IgD-negative memory B cell (primary cell): ENCODE results near the gene CNGA1. TPM values are rescaled to one million over a fixed set of nuclear protein-coding genes. Genes with fewer than 3 reads are reported as not detected.

Experiments used
- H3K27ac Mint-ChIP-seq, 3 donors: one replicate each; pipeline ENCODE4 v1.8.0; 2020 to 2022; ENCODE audit warnings: mild to moderate bottlenecking in 3 of 3, mixed read lengths in 3 of 3, moderate library complexity in 1 of 3
- H3K27me3 Mint-ChIP-seq: one replicate; pipeline ENCODE4 v1.8.0; 2021; ENCODE audit warnings: mixed read lengths
- H3K36me3 Mint-ChIP-seq: one replicate; pipeline ENCODE4 v1.8.0; 2020; ENCODE audit warnings: mild to moderate bottlenecking, mixed read lengths
- H3K4me1 Mint-ChIP-seq, 3 donors: one replicate each; pipeline ENCODE4 v1.8.0; 2020 to 2022; ENCODE audit warnings: mixed read lengths in 3 of 3, mild to moderate bottlenecking in 1 of 3
- H3K4me3 Mint-ChIP-seq, 4 donors: one replicate each; pipeline ENCODE4 v1.8.0; 2020 to 2022; ENCODE audit warnings: mild to moderate bottlenecking in 4 of 4, mixed read lengths in 4 of 4, moderate library complexity in 3 of 4
- H3K9me3 Mint-ChIP-seq, 3 donors: one replicate each; pipeline ENCODE4 v1.8.0; 2020 to 2021; ENCODE audit warnings: mixed read lengths in 3 of 3, mild to moderate bottlenecking in 1 of 3
- polyA plus RNA-seq: library from polyadenylated mRNA; unstranded; fragments of 300-500 nt; fragmentation: Illumina TruSeq; gene quantifications from one replicate; pipeline ENCODE4 v1.2.3, GENCODE V29; 2021

The CNGA1 gene
- polyA plus RNA-seq: not detected

DNA sequence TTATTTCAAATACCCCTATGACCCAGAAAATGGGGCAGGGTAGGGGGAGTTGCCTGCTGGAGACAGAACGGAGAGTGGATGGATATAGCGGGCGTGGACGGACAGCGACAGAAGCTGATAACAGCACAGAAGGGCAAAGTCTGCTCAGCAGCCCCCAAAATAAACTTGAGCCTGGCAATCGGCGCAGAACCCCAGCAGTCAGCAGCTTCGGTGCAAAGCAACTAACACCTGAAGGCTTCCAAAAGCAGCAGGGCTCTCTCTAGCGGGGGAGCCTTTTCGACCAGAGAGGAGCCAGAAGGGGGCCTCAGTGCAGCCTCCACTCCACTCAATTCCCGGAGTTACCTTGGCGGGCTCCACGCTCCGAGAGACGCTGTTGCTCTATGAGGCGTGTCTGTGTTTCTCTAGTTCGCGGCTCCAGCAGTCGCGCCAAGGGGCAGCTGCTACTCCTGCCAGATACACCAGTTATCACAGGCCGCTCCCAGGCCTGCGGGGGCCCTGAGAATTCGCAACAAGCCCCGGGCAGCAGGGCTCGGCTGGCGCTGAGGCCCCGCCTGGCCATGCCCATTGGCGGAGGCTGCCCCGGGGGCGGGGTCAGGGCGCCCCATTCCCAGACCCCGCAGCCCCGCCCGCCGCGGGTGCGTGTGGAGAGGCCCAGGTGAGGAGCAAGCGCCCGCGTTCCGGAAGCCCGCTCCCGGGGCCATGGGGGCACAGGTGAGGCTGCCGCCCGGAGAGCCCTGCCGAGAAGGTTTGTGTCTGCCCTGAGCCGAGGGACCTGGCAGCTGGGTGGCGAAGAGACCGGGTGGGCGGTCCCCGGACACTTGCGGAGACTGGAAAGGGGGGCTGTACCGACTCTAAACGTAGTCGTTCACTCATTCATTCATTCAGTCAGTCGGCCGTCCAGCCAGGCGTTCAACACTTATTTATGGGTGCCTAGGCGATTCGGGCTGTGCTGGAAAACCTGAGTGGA, at the start of gene CNGA1, which contains the start of gene NIPAL1:
TSS of gene CNGA1 (minus strand) at position 541 of the 967 bp plus-strand sequence. CDS start 63,992 bp downstream, outside the sequence.
TSS of gene NIPAL1 (plus strand) at position 632 of the 967 bp plus-strand sequence. CDS start at position 700, 68 bp downstream.
- no peaks in the 10 kb centered on the region for H3K36me3 Mint-ChIP-seq
- H3K27ac Mint-ChIP-seq: peak within 1 kb of the TSS in 1 of 3 donors; percentile 26
- H3K27me3 Mint-ChIP-seq: peaks cover 21% of the 10 kb centered on the region
- peaks cover 11 to 22% (median 11%) of the 10 kb centered on the region in 3 donors for H3K4me1 Mint-ChIP-seq
- no peaks in the 10 kb centered on the region for H3K9me3 Mint-ChIP-seq
- H3K4me3 Mint-ChIP-seq: peak within 1 kb of the TSS; percentile 82 to 94 (median 88)

DNA sequence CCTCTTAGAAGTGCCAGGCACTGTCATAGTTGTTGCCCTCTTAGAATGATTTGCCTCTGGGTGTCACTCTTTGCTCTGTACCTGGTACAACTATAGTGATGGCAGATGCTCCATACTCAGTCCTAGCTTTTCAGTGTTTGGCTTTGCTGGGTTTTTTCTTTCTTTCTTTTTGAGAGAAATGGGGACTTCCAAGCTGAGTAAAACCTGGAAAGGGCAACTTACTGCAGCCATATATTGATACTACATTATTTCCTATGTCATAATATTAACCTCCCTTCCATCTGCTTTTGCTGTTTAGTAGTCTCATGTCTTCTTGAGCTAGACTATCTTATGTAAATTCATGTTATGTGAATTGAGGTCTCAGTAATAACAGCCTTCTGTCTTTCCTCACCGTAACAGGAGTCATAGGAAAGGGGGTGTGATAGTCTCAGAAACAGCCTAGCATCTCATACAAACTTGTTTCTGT, 49.1 kb upstream of the CNGA1 start:
- Mint-ChIP-seq H3K4me3 (no peak overlapping the region), H3K36me3 (peaks cover 2% of the 10 kb centered on the region), H3K27ac (no peak overlapping the region), H3K27me3 (peaks cover 2% of the 10 kb centered on the region), H3K4me1 (peaks cover 0 to 1% (median 0%) of the 10 kb centered on the region in 3 donors), H3K9me3 (peaks cover 0 to 3% (median 0%) of the 10 kb centered on the region in 3 donors)

DNA sequence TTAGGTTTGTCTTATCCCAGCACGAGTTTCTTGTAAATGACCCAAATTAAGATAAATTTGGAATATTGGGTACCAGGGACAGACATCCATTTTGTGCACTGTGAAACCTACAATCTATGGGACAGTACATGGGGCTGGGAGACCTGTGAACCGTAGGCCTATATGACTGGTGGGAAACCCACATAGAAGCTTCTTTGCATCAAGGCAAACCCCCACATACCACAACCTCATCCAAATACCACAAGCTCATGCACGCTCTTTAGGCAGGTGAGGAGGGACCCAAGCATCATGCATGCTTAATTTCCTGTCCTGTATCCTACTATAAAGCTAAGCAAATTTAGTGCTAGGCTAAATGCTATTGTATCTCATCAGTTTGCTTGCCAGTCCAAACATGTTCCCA, 47.9 kb upstream of the CNGA1 start:
- Mint-ChIP-seq H3K9me3 (peaks cover 1 to 7% (median 2%) of the 10 kb centered on the region in 3 donors), H3K4me1 (peaks cover 0 to 1% (median 0%) of the 10 kb centered on the region in 3 donors), H3K27me3 (peaks cover 4% of the 10 kb centered on the region), H3K27ac (no peak overlapping the region), H3K4me3 (no peak overlapping the region), H3K36me3 (peaks cover 2% of the 10 kb centered on the region)

DNA sequence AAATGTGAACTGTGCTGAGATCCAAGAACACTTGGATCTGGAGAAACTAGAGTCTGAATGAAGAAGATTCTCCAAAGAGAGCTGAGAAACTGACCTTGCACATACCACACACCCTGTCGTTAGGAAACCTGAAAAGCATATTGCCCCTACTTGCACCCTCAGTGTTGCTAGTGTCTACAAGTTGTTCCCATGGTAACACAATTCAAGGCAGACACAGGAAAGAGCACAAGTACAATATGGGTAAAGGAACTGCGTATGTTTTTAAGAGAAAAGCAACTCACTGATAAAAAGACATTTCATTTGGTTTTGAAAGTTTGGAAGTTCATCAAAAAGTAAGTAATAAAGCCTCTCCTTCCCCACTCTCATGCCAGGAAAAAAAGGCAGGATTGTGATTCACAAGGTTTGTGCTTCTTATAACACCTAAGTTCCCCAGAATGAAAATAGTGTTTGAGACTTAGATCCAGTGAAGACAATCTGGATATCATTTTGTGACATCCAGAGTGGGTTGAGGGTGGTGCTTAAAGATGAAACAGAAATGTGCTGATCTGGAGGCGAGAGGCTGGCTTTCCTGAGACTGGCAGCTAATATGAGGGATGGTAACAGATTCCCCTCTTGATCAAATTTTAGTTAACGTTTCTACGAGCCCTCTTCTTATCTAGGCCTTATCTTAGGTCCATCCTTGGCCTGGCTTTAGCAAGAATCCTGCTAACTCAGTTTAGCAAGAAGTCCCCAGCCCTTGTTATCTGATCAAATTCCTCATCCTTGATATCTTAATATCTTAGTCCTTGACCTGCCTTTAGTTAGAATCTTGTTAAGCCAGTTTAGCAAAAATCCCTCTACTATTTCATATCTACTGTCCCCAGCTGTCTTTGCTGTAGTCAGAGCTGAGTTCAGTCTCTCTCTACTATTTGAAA, 42.4 kb upstream of the CNGA1 start:
- no peak overlapping the region for H3K4me3 Mint-ChIP-seq
- H3K4me1 Mint-ChIP-seq: no peaks in the 10 kb centered on the region
- peaks cover 11% of the 10 kb centered on the region for H3K27me3 Mint-ChIP-seq
- peaks cover 1 to 7% (median 2%) of the 10 kb centered on the region in 3 donors for H3K9me3 Mint-ChIP-seq
- H3K36me3 Mint-ChIP-seq: peaks cover 2% of the 10 kb centered on the region
- H3K27ac Mint-ChIP-seq: no peak overlapping the region

DNA sequence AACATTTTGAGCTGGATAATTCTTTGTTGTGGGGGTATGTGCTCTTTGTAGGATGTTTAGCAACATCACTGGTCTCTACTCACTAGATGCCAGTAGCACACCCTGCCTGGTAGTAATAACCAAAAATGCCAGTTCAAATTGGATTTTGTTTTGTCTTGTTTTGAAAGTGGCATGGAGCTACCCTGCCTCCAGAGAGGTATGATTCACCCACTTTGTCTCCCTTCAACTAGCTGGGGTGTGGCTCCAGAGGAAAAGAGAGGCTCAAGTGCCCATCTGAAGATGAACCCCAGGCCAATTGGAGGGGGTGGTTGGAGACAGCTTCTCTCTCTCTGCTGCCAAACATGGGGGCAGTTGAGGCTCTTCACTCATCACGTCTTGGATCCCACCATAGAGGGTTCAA, 34.6 kb upstream of the CNGA1 start:
- H3K4me3 Mint-ChIP-seq: no peak overlapping the region
- H3K9me3 Mint-ChIP-seq: no peaks in the 10 kb centered on the region
- H3K36me3 Mint-ChIP-seq: no peaks in the 10 kb centered on the region
- peaks cover 17 to 26% (median 21%) of the 10 kb centered on the region in 3 donors for H3K4me1 Mint-ChIP-seq
- H3K27me3 Mint-ChIP-seq: peaks cover 25% of the 10 kb centered on the region
- no peak overlapping the region for H3K27ac Mint-ChIP-seq

DNA sequence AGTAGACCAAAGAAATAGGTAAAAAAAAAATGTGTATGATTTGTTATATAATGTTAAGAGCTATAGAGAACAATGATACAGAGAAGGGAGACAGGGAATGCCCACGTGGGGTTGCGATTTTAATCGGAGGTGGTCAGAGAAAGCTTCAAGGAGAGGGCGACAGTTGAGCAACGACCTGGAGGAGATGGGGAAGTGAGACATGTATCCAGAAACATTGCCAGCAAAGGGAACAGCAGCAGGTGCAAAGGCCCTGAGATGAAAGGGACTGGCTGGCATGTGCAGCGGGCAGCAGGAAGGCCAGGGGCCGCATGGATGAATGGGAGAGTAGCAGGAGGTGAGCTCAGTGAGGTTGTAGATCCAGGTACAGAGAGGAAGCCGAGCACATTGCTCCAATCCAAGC, 33.0 kb upstream of the CNGA1 start:
- Mint-ChIP-seq H3K4me3 (no peak overlapping the region), H3K27me3 (peaks cover 39% of the 10 kb centered on the region), H3K27ac (no peak overlapping the region), H3K36me3 (no peaks in the 10 kb centered on the region), H3K4me1 (peaks cover 19 to 30% (median 27%) of the 10 kb centered on the region in 3 donors), H3K9me3 (no peaks in the 10 kb centered on the region)

DNA sequence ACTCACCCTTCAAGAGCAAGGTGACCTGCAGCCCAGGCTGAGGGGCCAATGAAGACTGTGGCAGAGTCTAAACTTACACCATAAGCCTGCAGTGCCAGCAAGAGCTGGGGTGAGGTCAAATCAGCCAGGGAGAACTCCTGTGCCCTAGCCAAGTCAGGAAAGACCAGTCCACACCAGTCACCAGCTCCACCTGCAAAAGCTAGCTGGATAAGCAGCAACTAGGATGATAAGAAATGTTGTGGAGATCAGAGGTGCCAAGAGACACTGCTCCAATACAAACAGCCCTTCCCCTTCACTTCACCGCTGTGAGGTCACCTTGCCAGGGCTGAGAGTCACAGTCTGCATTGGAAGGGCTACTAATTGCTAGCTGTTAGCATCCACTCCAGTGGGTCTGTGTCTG, 31.4 kb upstream of the CNGA1 start:
- Mint-ChIP-seq H3K4me3 (peak overlapping the region in 1 of 4 donors; percentile 19), H3K4me1 (peaks cover 19 to 39% (median 37%) of the 10 kb centered on the region in 3 donors), H3K36me3 (no peaks in the 10 kb centered on the region), H3K9me3 (no peaks in the 10 kb centered on the region), H3K27ac (no peak overlapping the region), H3K27me3 (peaks cover 54% of the 10 kb centered on the region)

DNA sequence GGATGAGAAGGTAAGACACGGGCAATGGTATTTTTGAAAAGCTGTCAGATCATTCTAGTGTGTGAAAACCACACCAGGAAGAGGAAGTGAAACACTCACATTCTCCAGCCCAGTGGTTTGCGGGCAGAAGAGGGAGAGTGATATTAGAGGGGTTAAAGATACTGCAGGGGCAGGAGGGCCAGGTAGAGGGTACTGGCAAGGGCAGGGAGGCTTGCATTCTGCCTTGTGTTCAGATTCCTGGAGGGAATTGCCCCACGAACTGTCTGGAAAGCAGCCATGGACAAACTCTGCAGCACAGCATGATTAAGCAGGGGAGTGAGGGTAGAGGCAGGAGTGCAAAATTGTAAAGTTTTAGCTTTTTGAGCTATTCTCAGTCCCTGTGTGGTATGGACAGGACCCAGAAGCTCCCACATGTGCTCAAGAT, 31.0 kb upstream of the CNGA1 start:
- Mint-ChIP-seq H3K27ac (peak overlapping the region in 1 of 3 donors; percentile 65), H3K9me3 (no peaks in the 10 kb centered on the region), H3K4me1 (peaks cover 19 to 44% (median 42%) of the 10 kb centered on the region in 3 donors), H3K36me3 (no peaks in the 10 kb centered on the region), H3K4me3 (peak overlapping the region in 3 of 4 donors; percentile 1 to 85 (median 80)), H3K27me3 (peaks cover 59% of the 10 kb centered on the region)

DNA sequence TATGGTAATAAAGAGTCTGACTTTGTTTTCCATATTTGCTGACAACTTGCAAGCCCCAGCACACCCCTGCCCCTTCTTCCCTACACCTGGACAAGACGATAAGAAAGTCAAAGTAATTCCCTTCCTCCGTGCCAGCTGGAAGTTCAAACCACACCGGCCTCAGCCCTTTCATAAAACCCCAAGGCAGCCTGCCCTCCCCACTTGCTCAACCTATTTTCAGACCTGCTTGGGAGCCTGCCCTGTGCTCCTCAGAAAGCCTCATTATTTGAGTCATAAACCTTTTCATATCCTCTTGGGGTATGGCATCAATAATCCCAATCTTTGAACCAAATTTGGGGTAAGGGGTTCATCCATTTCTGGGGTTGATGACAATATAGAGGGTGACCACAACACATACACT, 29.6 kb upstream of the CNGA1 start:
- Mint-ChIP-seq H3K9me3 (no peaks in the 10 kb centered on the region), H3K27ac (no peak overlapping the region), H3K4me3 (peak overlapping the region in 1 of 4 donors; percentile 35), H3K27me3 (peaks cover 65% of the 10 kb centered on the region), H3K4me1 (peaks cover 19 to 49% (median 47%) of the 10 kb centered on the region in 3 donors), H3K36me3 (no peaks in the 10 kb centered on the region)

DNA sequence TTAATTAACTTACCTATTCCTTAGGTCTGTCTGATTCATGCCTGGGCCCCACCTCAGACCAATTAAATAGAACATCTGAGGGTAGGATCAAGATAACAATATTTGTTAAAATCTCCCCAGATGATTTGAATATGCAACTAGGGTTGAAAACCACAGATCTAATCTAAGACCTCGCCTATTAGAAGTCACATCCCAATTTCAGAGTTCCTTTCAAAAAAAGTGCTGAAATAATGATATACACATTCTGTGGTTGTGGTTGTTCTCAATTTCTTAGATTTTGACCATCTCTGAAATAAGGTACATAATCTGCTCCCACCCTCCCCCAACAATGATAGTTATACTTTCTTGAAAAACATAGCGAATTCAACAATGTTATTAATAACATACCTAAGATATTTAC, 27.8 kb upstream of the CNGA1 start:
- peaks cover 17 to 47% (median 44%) of the 10 kb centered on the region in 3 donors for H3K4me1 Mint-ChIP-seq
- H3K27ac Mint-ChIP-seq: no peak overlapping the region
- H3K4me3 Mint-ChIP-seq: no peak overlapping the region
- H3K36me3 Mint-ChIP-seq: no peaks in the 10 kb centered on the region
- H3K9me3 Mint-ChIP-seq: no peaks in the 10 kb centered on the region
- peaks cover 55% of the 10 kb centered on the region for H3K27me3 Mint-ChIP-seq

DNA sequence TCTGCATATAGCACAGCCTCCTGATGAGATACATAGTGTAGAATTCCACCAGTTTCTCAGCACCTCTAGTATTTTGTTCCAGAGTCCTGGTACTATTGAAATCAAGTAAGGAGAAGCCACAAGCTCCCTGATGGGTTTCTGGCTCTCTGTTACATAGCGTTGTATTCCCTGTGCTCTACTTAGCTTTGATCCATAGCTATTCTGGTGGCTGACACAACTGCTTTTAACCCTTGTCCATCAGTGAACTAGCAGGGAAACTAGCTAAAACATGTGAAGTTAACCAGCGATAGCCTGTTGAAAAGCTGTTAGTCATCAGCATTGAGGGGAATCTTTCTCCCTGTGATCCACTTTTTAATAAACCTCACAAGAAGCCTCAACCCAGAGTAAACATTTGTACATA, 27.0 kb upstream of the CNGA1 start:
- Mint-ChIP-seq H3K9me3 (no peaks in the 10 kb centered on the region), H3K4me1 (peaks cover 14 to 47% (median 44%) of the 10 kb centered on the region in 3 donors), H3K27me3 (peaks cover 54% of the 10 kb centered on the region), H3K27ac (no peak overlapping the region), H3K4me3 (no peak overlapping the region), H3K36me3 (no peaks in the 10 kb centered on the region)

DNA sequence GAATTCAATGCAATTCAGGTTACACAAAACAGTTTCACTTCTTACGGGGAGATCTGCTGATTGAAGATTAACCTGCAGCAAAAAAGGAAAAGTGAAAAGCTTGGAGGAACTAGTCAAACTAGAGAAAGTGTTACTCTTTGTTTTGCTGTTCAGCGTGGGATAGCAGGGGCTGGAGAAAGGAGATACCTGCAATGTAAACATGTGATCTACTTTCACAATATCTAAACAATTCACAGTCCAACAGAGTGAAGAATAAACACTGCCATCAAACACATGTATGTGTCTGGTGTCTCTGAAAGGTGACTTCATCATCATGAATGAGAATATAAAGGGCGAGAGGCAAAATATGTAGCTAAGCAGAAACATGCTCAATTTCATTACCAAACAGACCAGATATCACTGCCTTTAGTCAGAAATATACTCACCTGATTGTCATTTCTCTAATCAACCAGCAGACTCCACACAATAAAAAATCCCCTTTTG, 26.5 kb upstream of the CNGA1 start:
- Mint-ChIP-seq H3K9me3 (no peaks in the 10 kb centered on the region), H3K4me3 (no peak overlapping the region), H3K36me3 (no peaks in the 10 kb centered on the region), H3K4me1 (peaks cover 11 to 43% (median 42%) of the 10 kb centered on the region in 3 donors), H3K27ac (no peak overlapping the region), H3K27me3 (peaks cover 54% of the 10 kb centered on the region)

DNA sequence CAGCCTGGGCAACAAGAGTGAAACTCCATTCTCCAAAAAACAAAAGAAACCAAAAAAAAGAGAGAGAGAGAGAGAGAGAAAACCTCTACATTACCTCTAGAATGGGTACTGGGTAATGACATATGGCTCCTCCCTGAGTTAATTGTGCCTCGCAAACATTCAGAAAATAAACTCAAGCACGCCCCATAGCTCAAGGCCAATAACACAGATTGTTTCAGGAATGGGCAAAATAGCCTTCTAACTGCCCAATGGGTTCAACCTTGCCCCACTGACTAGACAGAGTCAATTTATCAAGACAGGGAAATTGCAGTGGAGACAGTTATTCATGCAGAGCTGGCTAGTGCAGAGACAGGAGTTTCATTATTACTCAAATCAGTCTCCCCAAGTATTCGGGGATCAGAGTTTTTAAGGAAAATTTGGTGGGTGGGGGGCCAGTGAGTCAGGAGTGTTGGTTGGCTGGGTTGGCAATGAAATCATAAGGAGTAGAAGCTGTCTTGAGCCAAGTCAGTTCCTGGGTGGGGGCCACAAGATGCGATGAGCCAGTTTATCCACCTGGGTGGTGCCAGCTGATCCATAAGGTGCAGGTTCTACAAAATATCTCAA, 25.2 kb upstream of the CNGA1 start:
- H3K36me3 Mint-ChIP-seq: no peaks in the 10 kb centered on the region

DNA sequence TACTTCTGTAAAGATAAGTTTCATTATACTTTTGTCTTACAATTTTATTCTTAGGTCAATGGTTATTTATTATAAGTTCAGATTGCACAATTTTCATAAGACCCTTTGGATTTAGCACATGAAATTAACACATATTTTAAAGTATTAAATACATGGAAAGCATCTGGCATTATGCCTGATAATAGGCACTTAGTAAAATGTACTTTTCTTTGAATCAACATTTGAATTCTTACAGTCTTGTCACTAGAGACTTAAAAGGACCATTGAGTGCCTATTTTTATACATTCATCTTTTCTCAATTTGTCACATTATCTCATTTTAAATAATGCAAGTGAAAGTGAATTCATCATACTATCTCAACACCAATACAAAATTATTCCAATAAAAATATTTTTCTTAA, 23.1 kb upstream of the CNGA1 start:
- no peaks in the 10 kb centered on the region for H3K36me3 Mint-ChIP-seq
- no peaks in the 10 kb centered on the region for H3K9me3 Mint-ChIP-seq
- H3K4me1 Mint-ChIP-seq: peaks cover 8 to 44% (median 40%) of the 10 kb centered on the region in 3 donors
- H3K27ac Mint-ChIP-seq: no peak overlapping the region
- no peak overlapping the region for H3K4me3 Mint-ChIP-seq
- H3K27me3 Mint-ChIP-seq: peaks cover 33% of the 10 kb centered on the region

More for the DNA sequence above, 25.2 kb upstream of the CNGA1 start:
- H3K4me1 Mint-ChIP-seq: peaks cover 10 to 37% (median 34%) of the 10 kb centered on the region in 3 donors
- H3K27me3 Mint-ChIP-seq: peaks cover 50% of the 10 kb centered on the region
- H3K27ac Mint-ChIP-seq: no peak overlapping the region
- H3K9me3 Mint-ChIP-seq: no peaks in the 10 kb centered on the region
- H3K4me3 Mint-ChIP-seq: no peak overlapping the region
